HG02571 (cell line): ENCODE measurements around the gene FXYD1.

Source experiments
- ATAC-seq: cut with Tn5 transposase; IDR thresholded peaks from one replicate; pipeline ENCODE4 v1.9.1; 2021; ENCODE audit warnings: mild to moderate bottlenecking, moderate library complexity; ENCODE audit not compliant: unreplicated experiment

The FXYD1 gene

GRCh38 chr19:35160629-35161433, 22.2 kb downstream of the FXYD1 start:
- no peak for ATAC-seq

- ATAC-seq = no peak
These were observed 22.8 kb downstream of the FXYD1 start for GRCh38 chr19:35161434-35161743.

GRCh38 chr19:35162471-35163326, 24.1 kb downstream of the FXYD1 start:
- no peak for ATAC-seq

GRCh38 chr19:35164418-35164817, 25.8 kb downstream of the FXYD1 start:
- no peak for ATAC-seq

- ATAC-seq = no peak
These were observed 26.8 kb downstream of the FXYD1 start for GRCh38 chr19:35165200-35166058.

- no peak for ATAC-seq
These were observed 27.8 kb downstream of the FXYD1 start for GRCh38 chr19:35166100-35167063.

- no peak for ATAC-seq
These were observed 28.9 kb downstream of the FXYD1 start for GRCh38 chr19:35167251-35168119.

GRCh38 chr19:35168196-35168595, 29.6 kb downstream of the FXYD1 start:
- ATAC-seq = no peak

GRCh38 chr19:35169221-35169995, 30.8 kb downstream of the FXYD1 start:
- ATAC-seq = no peak

GRCh38 chr19:35170359-35171061, 31.9 kb downstream of the FXYD1 start:
- no peak for ATAC-seq

GRCh38 chr19:35171730-35172129, 33.1 kb downstream of the FXYD1 start:
- no peak for ATAC-seq

- ATAC-seq = no peak
These were observed 35.6 kb downstream of the FXYD1 start for GRCh38 chr19:35174226-35174625.

- no peak for ATAC-seq
These were observed 37.6 kb downstream of the FXYD1 start for GRCh38 chr19:35176181-35176570.

- ATAC-seq = no peak
These were observed 39.0 kb downstream of the FXYD1 start for GRCh38 chr19:35177377-35178274.

- ATAC-seq = no peak
These were observed 40.1 kb downstream of the FXYD1 start for GRCh38 chr19:35178701-35179100.

GRCh38 chr19:35179830-35180229, 41.2 kb downstream of the FXYD1 start:
- no peak for ATAC-seq

- no peak for ATAC-seq
These were observed 42.8 kb downstream of the FXYD1 start for GRCh38 chr19:35181387-35181786.
